Neural cell (in vitro differentiated cells): Measurements from ENCODE around the gene VEPH1. TPM values are rescaled to one million over a fixed set of nuclear protein-coding genes. Genes with fewer than 3 reads are reported as not detected.

Source experiments
- H2AFZ ChIP-seq: fragments of 200-600, 300-800 bp; sonication (generic), shearing (Covaris generic); 2 replicates; pipeline ENCODE4 v1.6.0; 2014; ENCODE audit warnings: low read depth, mild to moderate bottlenecking, antibody characterized with exemption, low read length, moderate library complexity
- H3F3A ChIP-seq: fragments of 200-600 bp; shearing (Covaris generic); 2 replicates; pipeline ENCODE4 v1.6.1; 2016; ENCODE audit warnings: mild to moderate bottlenecking, moderate library complexity, mixed read lengths, antibody characterized with exemption, low read length; ENCODE audit not compliant: insufficient read depth, poor library complexity, severe bottlenecking
- H3K27ac ChIP-seq: fragments of 200-600, 300-800 bp; sonication (generic), shearing (Covaris generic); 2 replicates; pipeline ENCODE4 v1.5.1; 2014; ENCODE audit warnings: mild to moderate bottlenecking, low read length, moderate library complexity
- H3K27me3 ChIP-seq: fragments of 300-800, 200-600 bp; sonication (generic), shearing (Covaris generic); 2 replicates; pipeline ENCODE4 v1.6.0; 2014; ENCODE audit warnings: mild to moderate bottlenecking, low read depth, low read length, moderate library complexity; ENCODE audit not compliant: insufficient read depth
- H3K36me3 ChIP-seq: fragments of 300-800, 200-600 bp; sonication (generic), shearing (Covaris generic); 2 replicates; pipeline ENCODE4 v1.5.1; 2014; ENCODE audit warnings: mild to moderate bottlenecking, antibody characterized with exemption, low read length, moderate library complexity; ENCODE audit not compliant: insufficient read depth
- H3K4me2 ChIP-seq: fragments of 300-800, 200-600 bp; sonication (generic), shearing (Covaris generic); 2 replicates; pipeline ENCODE4 v1.6.0; 2014; ENCODE audit warnings: mild to moderate bottlenecking, low read length
- H3K4me3 ChIP-seq: fragments of 300-800, 200-600 bp; sonication (generic), shearing (Covaris generic); 2 replicates; pipeline ENCODE4 v1.5.1; 2014; ENCODE audit warnings: mild to moderate bottlenecking, low read length, moderate library complexity
- H3K79me2 ChIP-seq: fragments of 200-600 bp; shearing (Covaris generic); replicated peaks from 2 replicates; pipeline ENCODE4 v1.6.0; 2014; ENCODE audit warnings: mild to moderate bottlenecking, low read length, moderate library complexity; ENCODE audit not compliant: insufficient read depth
- H3K9ac ChIP-seq: fragments of 300-800, 200-600 bp; sonication (generic), shearing (Covaris generic); 2 replicates; pipeline ENCODE4 v1.6.1; 2016; ENCODE audit warnings: mild to moderate bottlenecking, low read length, mixed read lengths
- H3K9me2 ChIP-seq: fragments of 200-600 bp; shearing (Covaris generic); 2 replicates; pipeline ENCODE4 v1.6.1; 2016; ENCODE audit warnings: mild to moderate bottlenecking, low read length, mixed read lengths; ENCODE audit not compliant: insufficient read depth
- H3K9me3 ChIP-seq: fragments of 200-600, 300-800 bp; sonication (generic), shearing (Covaris generic); 2 replicates; pipeline ENCODE4 v1.6.1; 2016; ENCODE audit warnings: mild to moderate bottlenecking, mixed run types, low read length, moderate library complexity, mixed read lengths
- H4K20me1 ChIP-seq: fragments of 200-600 bp; shearing (Covaris generic); 2 replicates; pipeline ENCODE4 v1.6.1; 2016; ENCODE audit warnings: mild to moderate bottlenecking, mixed run types; ENCODE audit not compliant: insufficient read depth
- CTCF ChIP-seq: fragments of 450-650 bp; IDR thresholded peaks from 2 replicates; pipeline ENCODE4 v1.5.1; 2014; ENCODE audit warnings: antibody characterized with exemption, mild to moderate bottlenecking, moderate library complexity; ENCODE audit not compliant: poor library complexity, severe bottlenecking
- EP300 ChIP-seq: fragments of 450-650 bp; conservative IDR thresholded peaks from 2 replicates; pipeline ENCODE4 v1.6.1; 2014; ENCODE audit warnings: antibody characterized with exemption, mild to moderate bottlenecking, moderate library complexity; ENCODE audit not compliant: poor library complexity, severe bottlenecking
- EZH2 ChIP-seq: fragments of 200-600, 300-800 bp; shearing (Covaris generic), sonication (generic); IDR thresholded peaks from 2 replicates; pipeline ENCODE4 v1.6.1; 2014; ENCODE audit warnings: antibody characterized with exemption, low read length, borderline replicate concordance, mild to moderate bottlenecking; ENCODE audit not compliant: insufficient read depth, poor library complexity, severe bottlenecking
- MXI1 ChIP-seq: fragments of 450-650 bp; conservative IDR thresholded peaks from 2 replicates; pipeline ENCODE4 v1.6.1; 2014; ENCODE audit warnings: antibody characterized with exemption, mild to moderate bottlenecking; ENCODE audit not compliant: poor library complexity, severe bottlenecking
- POLR2AphosphoS5 ChIP-seq: IDR thresholded peaks from 2 replicates; pipeline ENCODE4 v1.6.1; 2012
- RAD21 ChIP-seq: fragments of 450-650 bp; conservative IDR thresholded peaks from 2 replicates; pipeline ENCODE4 v1.6.1; 2014; ENCODE audit warnings: antibody characterized with exemption, mild to moderate bottlenecking, moderate library complexity
- REST ChIP-seq: IDR thresholded peaks from 2 replicates; pipeline ENCODE4 v1.6.1; 2012; ENCODE audit warnings: borderline replicate concordance
- SMC3 ChIP-seq: fragments of 450-650 bp; conservative IDR thresholded peaks from 2 replicates; pipeline ENCODE4 v1.6.1; 2014; ENCODE audit warnings: antibody characterized with exemption, mild to moderate bottlenecking, moderate library complexity; ENCODE audit not compliant: poor library complexity
- TAF1 ChIP-seq: IDR thresholded peaks from 2 replicates; pipeline ENCODE4 v1.6.1; 2012; ENCODE audit warnings: low read depth
- polyA plus RNA-seq: library from polyadenylated mRNA; depleted of rRNA; stranded (reverse); fragments of >200 nt; gene quantifications from 2 replicates; pipeline ENCODE4 v1.2.3, GENCODE V29; 2014

The VEPH1 gene
- polyA plus RNA-seq, 1 donor from 2014 or later = 0.89 TPM

- Histone ChIP-seq H3K79me2 (no peaks in the 10 kb centered on the region), H3K4me2 (no peak overlapping the region), H3K9ac (no peak overlapping the region), H3K36me3 (no peaks in the 10 kb centered on the region), H3K4me3 (no peak overlapping the region), H3K27ac (no peak overlapping the region), H3F3A (no peaks in the 10 kb centered on the region), H2AFZ (no peak overlapping the region), H3K9me2 (no peaks in the 10 kb centered on the region), H3K9me3 (no peaks in the 10 kb centered on the region), H3K27me3 (no peaks in the 10 kb centered on the region), H4K20me1 (no peaks in the 10 kb centered on the region)
- no peak for TF ChIP-seq TAF1
Observed at GRCh38 chr3:157355276-157355675, 147.9 kb downstream of the VEPH1 start.

- Histone ChIP-seq H3K9me2 (no peaks in the 10 kb centered on the region), H3K79me2 (no peaks in the 10 kb centered on the region), H3K27me3 (no peaks in the 10 kb centered on the region), H2AFZ (no peak overlapping the region), H4K20me1 (no peaks in the 10 kb centered on the region), H3K27ac (no peak overlapping the region), H3K4me2 (no peak overlapping the region), H3K36me3 (no peaks in the 10 kb centered on the region), H3K9me3 (no peaks in the 10 kb centered on the region), H3K9ac (no peak overlapping the region), H3K4me3 (no peak overlapping the region), H3F3A (no peaks in the 10 kb centered on the region)
- TF ChIP-seq TAF1 (no peak), REST (no peak), RAD21 (no peak), EP300 (no peak), SMC3 (no peak), EZH2 (no peak), MXI1 (no peak), POLR2AphosphoS5 (no peak), CTCF (no peak)
Observed at GRCh38 chr3:157354722-157355121, 148.5 kb downstream of the VEPH1 start.

- Histone ChIP-seq H3K79me2 (no peaks in the 10 kb centered on the region), H3K9me2 (no peaks in the 10 kb centered on the region), H3K27ac (no peak overlapping the region), H3K4me2 (no peak overlapping the region), H2AFZ (no peak overlapping the region), H3K4me3 (no peak overlapping the region), H3K36me3 (no peaks in the 10 kb centered on the region), H3K27me3 (no peaks in the 10 kb centered on the region), H4K20me1 (no peaks in the 10 kb centered on the region), H3K9me3 (no peaks in the 10 kb centered on the region), H3F3A (no peaks in the 10 kb centered on the region), H3K9ac (no peak overlapping the region)
- TF ChIP-seq EP300 (no peak), CTCF (no peak), POLR2AphosphoS5 (no peak), TAF1 (no peak), EZH2 (no peak), SMC3 (no peak), MXI1 (no peak), REST (no peak), RAD21 (no peak)
Observed at GRCh38 chr3:157354254-157354653, 149.0 kb downstream of the VEPH1 start.
